Measurements from ENCODE around the gene UGT8. TPM values are rescaled to one million over a fixed set of nuclear protein-coding genes. Genes with fewer than 3 reads are reported as not detected.

Gene UGT8
- total RNA-seq, 1 experiment from 2014 or later: 3.7 TPM

DNA sequence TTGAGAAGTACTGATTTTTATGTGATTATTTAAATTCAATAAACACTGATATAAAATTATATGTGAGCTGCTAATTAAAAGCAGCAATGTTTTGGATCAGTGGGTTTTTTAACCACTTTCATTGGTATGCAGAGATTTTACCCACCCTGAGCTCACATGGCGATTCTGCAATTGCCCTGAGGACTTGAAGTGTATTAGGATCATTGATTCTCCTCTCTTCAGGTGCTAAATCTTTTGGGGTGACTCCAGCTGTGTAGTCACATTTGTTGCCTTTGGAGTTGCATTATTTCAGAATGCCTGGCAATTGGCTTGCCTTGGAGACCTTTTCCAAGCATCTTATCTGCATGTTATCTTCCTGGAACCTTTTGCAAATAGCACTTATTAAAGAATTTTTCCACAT lies 51.3 kb downstream of the UGT8 start:
- POLR2A ChIA-PET (ENCODE audit: unreplicated experiment): no interaction called here
- Histone ChIP-seq H3K4me1 (replicated peaks; ENCODE audit: insufficient read depth) (no peaks in the 10 kb centered on the region), H2AFZ (no peak overlapping the region), H3K27me3 (ENCODE audit: insufficient read depth, low read depth) (no peaks in the 10 kb centered on the region), H3K9me3 (ENCODE audit: insufficient read depth, low read depth) (no peaks in the 10 kb centered on the region), H3K27ac (no peak overlapping the region), H3K4me2 (no peak overlapping the region), H3K9me2 (ENCODE audit: insufficient read depth) (no peaks in the 10 kb centered on the region), H3K79me2 (ENCODE audit: low read depth) (no peaks in the 10 kb centered on the region), H3F3A (ENCODE audit: insufficient read depth, low read depth) (no peaks in the 10 kb centered on the region), H3K4me3 (no peak overlapping the region), H3K36me3 (ENCODE audit: low read depth) (no peaks in the 10 kb centered on the region), H4K20me1 (ENCODE audit: insufficient read depth) (no peaks in the 10 kb centered on the region)
- TF ChIP-seq, protein P1, sequence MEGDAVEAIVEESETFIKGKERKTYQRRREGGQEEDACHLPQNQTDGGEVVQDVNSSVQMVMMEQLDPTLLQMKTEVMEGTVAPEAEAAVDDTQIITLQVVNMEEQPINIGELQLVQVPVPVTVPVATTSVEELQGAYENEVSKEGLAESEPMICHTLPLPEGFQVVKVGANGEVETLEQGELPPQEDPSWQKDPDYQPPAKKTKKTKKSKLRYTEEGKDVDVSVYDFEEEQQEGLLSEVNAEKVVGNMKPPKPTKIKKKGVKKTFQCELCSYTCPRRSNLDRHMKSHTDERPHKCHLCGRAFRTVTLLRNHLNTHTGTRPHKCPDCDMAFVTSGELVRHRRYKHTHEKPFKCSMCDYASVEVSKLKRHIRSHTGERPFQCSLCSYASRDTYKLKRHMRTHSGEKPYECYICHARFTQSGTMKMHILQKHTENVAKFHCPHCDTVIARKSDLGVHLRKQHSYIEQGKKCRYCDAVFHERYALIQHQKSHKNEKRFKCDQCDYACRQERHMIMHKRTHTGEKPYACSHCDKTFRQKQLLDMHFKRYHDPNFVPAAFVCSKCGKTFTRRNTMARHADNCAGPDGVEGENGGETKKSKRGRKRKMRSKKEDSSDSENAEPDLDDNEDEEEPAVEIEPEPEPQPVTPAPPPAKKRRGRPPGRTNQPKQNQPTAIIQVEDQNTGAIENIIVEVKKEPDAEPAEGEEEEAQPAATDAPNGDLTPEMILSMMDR (conservative IDR thresholded peaks at IDR 0.05): no peak
- no TSS peak for BruUV-seq (replicated peaks)
- intact Hi-C loops (cut with micrococcal nuclease; ENCODE audit: unreplicated experiment): loop anchor here (5.0 kb wide), 1 partner anchor 53 kb away; the partner anchor contains the start of gene UGT8
- no peak for DNase-seq
- CTCF ChIA-PET: no interaction called here

DNA sequence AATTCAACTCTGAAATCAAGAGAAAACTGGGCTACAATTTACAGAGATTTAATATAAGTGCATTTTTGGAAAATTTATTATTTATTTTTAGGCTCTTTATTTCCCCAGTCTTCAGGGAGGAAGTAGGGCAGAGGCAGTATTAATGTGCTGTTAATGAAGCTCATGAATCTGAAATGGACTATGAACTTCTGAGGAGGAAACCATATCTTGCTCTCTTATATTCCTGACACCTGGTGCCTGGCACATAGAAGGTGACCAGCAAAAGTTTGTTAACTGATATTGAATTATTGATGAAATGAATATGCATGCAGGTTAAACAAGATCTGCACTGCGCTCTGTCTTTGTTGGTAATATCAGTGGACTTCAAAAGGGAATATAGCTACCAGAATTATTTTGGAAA lies 55.1 kb downstream of the UGT8 start:
- BruUV-seq (replicated peaks): no TSS peak
- TF ChIP-seq EZH2 (IDR thresholded peaks at IDR 0.05; ENCODE audit: low read depth): no peak
- TF ChIP-seq, protein P1 (conservative IDR thresholded peaks at IDR 0.05): no peak
- intact Hi-C loops (cut with micrococcal nuclease; ENCODE audit: unreplicated experiment): loop anchor here (5.0 kb wide), 1 partner anchor 56 kb away; the partner anchor contains the start of gene UGT8

DNA sequence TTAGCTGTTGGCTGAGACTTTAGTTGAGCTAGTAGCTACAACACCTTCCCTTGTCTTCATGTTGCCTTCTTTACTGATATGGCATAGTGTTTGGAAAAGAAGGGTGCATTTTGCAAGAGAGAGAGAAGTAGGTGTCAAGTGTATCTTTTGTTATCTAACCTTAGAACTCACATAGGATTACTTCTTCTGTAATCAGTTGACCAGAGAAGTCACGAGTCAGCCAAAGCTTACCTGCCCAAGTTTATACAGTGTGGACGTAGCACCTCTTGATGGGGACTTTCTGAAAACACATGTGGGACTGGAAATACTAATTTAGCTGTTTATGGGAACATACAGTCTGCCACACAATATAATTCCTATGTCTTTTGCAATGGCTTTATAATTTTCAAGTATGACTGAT lies 56.0 kb downstream of the UGT8 start:
- BruUV-seq (replicated peaks): no TSS peak
- H3K36me3 ChIP-seq (ENCODE audit: low read depth): no peaks in the 10 kb centered on the region
- H3K27ac ChIP-seq: no peak overlapping the region
- intact Hi-C loops (cut with micrococcal nuclease; ENCODE audit: unreplicated experiment): loop anchor here (5.0 kb wide), 1 partner anchor 57 kb away; the partner anchor contains the start of gene UGT8
- no peak overlapping the region for H3K4me3 ChIP-seq
- H3K9me3 ChIP-seq (ENCODE audit: insufficient read depth, low read depth): no peaks in the 10 kb centered on the region
- H2AFZ ChIP-seq: no peak overlapping the region
- no peak overlapping the region for H3K4me2 ChIP-seq
- no peaks in the 10 kb centered on the region for H3F3A ChIP-seq (ENCODE audit: insufficient read depth, low read depth)
- no peaks in the 10 kb centered on the region for H3K79me2 ChIP-seq (ENCODE audit: low read depth)
- no peaks in the 10 kb centered on the region for H3K9me2 ChIP-seq (ENCODE audit: insufficient read depth)
- POLR2A ChIA-PET (ENCODE audit: unreplicated experiment): no interaction called here
- no peak for DNase-seq
- no peaks in the 10 kb centered on the region for H3K27me3 ChIP-seq (ENCODE audit: insufficient read depth, low read depth)
- no peaks in the 10 kb centered on the region for H4K20me1 ChIP-seq (ENCODE audit: insufficient read depth)
- CTCF ChIA-PET: no interaction called here
- TF ChIP-seq EZH2 (IDR thresholded peaks at IDR 0.05; ENCODE audit: low read depth): no peak
- TF ChIP-seq, protein P1 (conservative IDR thresholded peaks at IDR 0.05): no peak
- no peaks in the 10 kb centered on the region for H3K4me1 ChIP-seq (replicated peaks; ENCODE audit: insufficient read depth)

More for the DNA sequence above, 55.1 kb downstream of the UGT8 start:
- ChIA-PET POLR2A (ENCODE audit: unreplicated experiment) (no interaction called here), CTCF (interaction anchor here (0.6 kb wide), 1 partner anchor 709 kb away, joined by 3 read pairs; no protein-coding TSS in a partner anchor)
- Histone ChIP-seq H3K9me3 (ENCODE audit: insufficient read depth, low read depth) (no peaks in the 10 kb centered on the region), H2AFZ (no peak overlapping the region), H3K27me3 (ENCODE audit: insufficient read depth, low read depth) (no peaks in the 10 kb centered on the region), H3K27ac (no peak overlapping the region), H4K20me1 (ENCODE audit: insufficient read depth) (no peaks in the 10 kb centered on the region), H3K4me3 (no peak overlapping the region), H3K79me2 (ENCODE audit: low read depth) (no peaks in the 10 kb centered on the region), H3F3A (ENCODE audit: insufficient read depth, low read depth) (no peaks in the 10 kb centered on the region), H3K9me2 (ENCODE audit: insufficient read depth) (no peaks in the 10 kb centered on the region), H3K4me1 (replicated peaks; ENCODE audit: insufficient read depth) (no peaks in the 10 kb centered on the region), H3K4me2 (no peak overlapping the region), H3K36me3 (ENCODE audit: low read depth) (no peaks in the 10 kb centered on the region)
- no peak for DNase-seq
